Measurements from ENCODE around the gene DTNB. TPM values are rescaled to one million over a fixed set of nuclear protein-coding genes. Genes with fewer than 3 reads are reported as not detected.
"Not testable (repeated sequence)": the region's sequence is repeated elsewhere in the genome, so short reads cannot be mapped to it uniquely, and the experiment has no call there.

DTNB gene
- total RNA-seq, 2 experiments from 2014 or later, result 16.9 to 19.8 TPM

DNA sequence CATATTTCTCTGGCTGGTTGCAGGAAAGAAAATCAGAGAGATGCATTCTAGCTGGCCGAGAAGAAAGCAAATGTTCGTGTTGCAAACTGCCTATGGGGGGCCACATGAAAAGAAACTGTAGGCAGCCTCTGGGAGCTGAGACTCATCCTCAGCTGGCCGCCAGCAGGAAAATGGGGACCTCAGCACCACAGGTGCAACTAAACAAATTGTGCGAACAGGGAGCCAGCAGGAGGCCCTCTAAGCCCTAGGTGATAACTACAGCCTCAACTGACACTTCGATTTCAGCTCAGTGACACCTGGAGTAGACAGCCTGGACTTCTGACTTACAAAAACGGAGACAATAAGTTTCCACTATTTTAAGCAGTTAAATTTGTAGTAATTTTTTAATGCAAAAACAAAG lies 107.3 kb downstream of the DTNB start:
- ChIA-PET POLR2A (interaction anchor here (0.6 kb wide), 1 partner anchor 260 kb away, joined by 3 read pairs; no protein-coding TSS in a partner anchor), CTCF (interaction anchor here (0.5 to 1.6 kb wide), 4 partner anchors 9 to 190 kb away, joined by 3 to 6 read pairs (median 3); no protein-coding TSS in a partner anchor)

DNA sequence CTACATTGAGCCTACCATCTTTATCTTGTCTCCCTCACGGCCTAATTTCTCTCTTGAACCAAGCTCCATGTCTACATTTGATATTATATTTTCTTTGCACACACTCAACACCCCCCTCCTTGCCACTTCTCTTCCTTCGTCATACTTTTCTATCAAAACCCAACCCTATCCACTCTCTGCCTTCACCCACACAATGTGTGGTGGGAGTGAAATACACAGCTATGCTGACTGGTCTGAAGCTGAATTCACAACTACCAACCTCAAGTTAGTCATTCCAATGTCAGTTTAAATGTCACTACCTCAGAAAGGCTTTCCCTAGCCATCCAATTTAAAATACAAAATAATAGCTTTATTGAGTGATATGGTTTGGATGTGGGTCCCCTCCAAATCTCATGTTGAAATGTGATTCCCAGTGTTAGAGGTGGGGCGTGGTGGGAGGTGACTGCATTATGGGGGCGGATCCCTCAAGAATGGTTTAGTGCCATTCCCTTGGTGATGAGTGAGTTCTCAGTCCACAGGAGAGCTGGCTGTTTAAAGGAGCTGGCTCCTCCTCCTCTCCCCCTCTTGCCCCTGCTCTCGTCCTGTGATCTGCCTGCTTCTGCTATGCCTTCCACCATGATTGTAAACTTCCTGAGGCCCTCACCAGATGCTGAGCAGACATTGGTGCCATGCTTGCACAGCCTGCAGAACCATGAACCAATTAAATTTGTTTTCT lies 112.1 kb downstream of the DTNB start:
- ChIA-PET CTCF (interaction anchor here (0.5 to 1.5 kb wide), 4 partner anchors 25 to 219 kb away, joined by 3 to 4 read pairs (median 4); no protein-coding TSS in a partner anchor), POLR2A (interaction anchor here (0.5 to 1.1 kb wide), 6 partner anchors 26 to 265 kb away, joined by 3 to 5 read pairs (median 3); no protein-coding TSS in a partner anchor)

DNA sequence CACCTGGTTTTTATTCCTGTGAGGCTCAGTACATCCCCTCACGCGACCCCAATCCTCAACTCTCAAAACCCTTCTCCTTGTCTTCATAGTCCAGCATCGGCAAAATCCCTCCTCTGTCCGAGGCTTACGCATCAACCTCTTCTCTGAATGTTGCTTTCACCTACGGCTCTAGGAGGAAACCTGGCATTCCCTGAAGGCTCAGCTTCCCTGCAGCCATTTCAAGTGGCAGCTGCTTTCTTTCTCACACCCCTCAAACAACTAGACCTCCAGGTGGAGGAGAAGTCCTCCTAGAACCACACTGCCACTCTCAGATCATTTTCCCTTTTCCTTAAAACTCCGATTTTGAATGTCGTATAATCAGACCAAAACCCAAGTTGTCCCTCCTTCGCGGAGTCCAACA lies 114.2 kb downstream of the DTNB start:
- ChIA-PET CTCF (no interaction called here), POLR2A (no interaction called here)

DNA sequence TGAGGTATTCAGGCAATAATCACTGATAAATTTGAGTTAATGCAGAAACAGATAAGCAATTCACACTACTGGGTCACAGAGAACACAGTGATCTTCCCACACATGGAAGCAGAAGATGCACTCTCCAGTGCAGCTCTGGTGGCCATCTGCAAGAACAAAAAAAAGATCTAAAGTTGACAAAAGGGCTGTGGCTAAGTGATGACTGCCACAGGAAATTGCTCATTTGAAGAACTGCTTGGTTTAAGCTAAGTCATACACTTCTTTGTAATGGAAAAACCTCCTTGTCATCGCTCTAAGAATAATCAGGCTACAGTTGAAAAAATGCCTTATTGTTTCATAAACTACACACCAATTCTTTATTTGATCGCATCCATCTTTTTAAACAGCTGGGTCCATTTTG lies 115.1 kb downstream of the DTNB start:
- CTCF ChIA-PET, result interaction anchor here (1.3 to 2.5 kb wide), 4 partner anchors 9 to 248 kb away, joined by 3 to 6 read pairs (median 4); no protein-coding TSS in a partner anchor

DNA sequence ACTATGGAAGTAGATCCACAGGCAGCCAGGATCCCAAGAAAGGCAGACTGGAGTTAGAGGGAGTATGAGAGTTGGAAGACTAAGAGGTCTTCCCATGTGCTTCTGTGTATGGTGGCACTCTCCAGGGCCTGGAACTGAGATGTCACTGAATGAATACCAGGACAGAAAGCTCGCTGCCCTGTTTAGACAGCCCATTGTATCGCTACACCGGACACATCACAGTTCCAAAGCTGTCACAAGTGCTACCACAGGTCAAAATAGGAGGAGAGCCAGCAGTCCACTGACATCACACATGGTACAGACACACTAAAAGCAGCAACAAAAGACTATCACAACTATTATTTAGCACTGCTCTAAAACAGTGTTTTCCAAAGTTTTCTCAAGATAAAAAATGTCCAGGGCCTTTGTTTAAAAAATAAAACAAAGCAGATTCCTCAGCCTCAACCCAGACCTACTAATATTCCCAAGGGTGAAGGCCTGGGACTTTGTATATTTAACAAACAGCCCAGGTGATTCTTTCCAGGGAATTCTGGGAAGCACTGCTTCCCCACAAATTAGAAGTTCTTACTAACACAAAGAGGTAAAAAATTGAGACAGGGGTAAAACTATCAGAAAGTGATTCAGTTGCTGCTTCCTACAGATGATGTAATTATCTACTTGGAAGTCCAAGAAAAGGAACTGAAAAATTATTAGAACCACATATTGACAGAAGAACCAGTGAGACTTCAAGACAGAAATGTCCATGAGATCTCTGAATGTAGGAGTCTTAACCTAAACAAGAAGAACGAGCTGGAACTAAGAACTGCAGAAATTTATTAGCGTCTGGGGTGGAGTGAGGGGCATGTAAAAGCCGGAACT lies 116.0 kb downstream of the DTNB start:
- POLR2A ChIA-PET, result interaction anchor here (0.8 to 1.1 kb wide), 2 partner anchors 115 to 196 kb away, joined by 3 read pairs; no protein-coding TSS in a partner anchor
- CTCF ChIA-PET, result interaction anchor here (1.3 to 2.5 kb wide), 4 partner anchors 10 to 247 kb away, joined by 3 to 6 read pairs (median 4); no protein-coding TSS in a partner anchor

More for the DNA sequence above, 115.1 kb downstream of the DTNB start:
- POLR2A ChIA-PET, result interaction anchor here (0.8 to 1.1 kb wide), 3 partner anchors 115 to 272 kb away, joined by 3 read pairs; no protein-coding TSS in a partner anchor

DNA sequence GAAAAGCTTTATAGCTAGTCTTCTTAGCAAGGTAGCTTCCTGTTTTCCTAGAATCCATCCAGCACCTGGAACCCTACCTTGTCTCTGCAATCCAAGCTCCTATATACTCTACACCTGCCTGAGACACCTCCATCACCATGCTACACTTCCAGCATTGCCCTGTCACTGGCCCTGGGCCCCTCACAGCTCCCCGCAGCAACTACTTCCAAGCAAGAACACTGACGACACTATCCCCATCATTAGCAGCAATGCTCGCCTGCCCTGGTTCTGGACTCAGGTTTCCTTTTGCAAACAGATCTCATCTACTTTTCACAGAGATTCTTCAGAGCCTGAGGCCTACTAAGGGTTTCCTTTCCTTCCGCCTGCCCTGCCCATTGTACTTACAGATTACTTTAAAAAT lies 121.1 kb downstream of the DTNB start:
- ChIA-PET CTCF (no interaction called here), POLR2A (no interaction called here)

DNA sequence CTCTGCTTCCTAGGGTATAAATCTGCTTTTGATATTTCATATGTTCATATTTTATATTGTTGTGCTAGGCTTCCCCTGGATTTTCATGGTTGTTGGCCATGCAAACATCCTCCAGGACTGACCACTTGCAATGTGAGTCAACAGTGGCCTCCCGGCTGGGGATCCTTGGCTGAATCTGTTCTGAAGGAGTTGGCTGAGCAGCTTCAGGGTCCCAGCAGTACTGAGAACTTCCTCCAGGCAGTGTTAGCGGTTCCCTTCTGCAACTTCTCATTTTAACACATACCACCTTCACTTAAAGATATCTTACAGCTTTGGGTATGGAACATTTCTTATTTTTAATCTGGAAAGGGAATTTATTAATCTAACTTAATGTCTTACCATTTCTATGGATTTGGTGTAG lies 122.1 kb downstream of the DTNB start:
- ChIA-PET CTCF (no interaction called here), POLR2A (no interaction called here)

DNA sequence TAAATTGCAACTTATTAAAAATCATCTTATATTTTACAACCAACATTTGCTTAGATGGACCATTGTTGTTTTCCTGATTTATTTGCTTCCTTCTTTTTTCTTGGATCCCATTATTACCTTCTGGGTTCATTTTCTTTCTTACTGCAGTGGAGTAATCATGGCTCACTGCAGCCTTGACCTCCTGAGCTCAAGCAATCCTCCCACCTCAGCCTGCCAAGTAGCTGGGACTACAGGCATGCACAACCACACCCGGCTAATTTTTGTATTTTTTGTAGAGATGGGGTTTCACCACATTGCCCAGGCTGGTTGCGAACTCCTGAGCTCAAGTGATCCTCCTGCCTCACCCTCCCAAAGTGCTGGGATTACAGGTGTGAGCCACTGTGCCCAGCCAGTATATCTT lies 123.8 kb downstream of the DTNB start:
- POLR2A ChIA-PET, CTCF ChIA-PET: not testable (repeated sequence)

DNA sequence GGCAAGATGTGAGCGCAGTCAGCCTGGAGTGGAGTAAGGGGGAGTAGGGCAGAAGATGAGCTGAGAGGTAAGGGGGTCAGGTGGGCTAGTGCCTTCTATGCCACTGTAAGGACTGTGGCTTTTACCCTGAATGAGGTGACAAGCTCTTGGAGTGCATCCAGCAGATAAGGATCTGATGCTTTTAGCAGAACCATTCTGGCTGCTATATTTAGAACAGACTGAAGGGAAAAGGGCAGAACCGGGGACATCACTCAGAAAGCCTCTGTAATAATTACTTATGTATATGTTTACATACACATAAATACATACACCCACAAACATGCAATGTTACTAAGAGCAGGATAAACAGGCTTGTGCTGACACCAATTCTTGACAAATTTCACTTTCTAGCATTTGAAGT lies 124.8 kb downstream of the DTNB start:
- POLR2A ChIA-PET, result no interaction called here
- CTCF ChIA-PET, result no interaction called here

DNA sequence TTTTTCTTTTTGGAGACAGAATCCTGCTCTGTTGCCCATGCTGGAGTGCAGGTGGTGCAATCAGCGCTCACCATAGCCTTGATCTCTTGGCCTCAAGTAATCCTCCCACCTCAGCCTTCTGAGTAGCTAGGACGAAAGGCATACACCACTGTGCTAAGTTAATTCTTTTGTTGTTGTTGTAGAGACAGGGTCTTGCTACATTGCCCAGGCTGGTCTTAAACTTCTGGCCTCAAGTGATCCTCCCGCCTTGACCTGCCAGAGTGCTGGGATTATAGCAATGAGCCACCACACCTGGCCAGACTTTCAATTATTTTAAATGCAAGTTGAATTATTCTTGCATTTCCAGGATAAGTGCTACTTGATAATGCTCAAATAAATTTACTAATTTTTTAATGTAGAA lies 126.5 kb downstream of the DTNB start:
- POLR2A ChIA-PET, result no interaction called here
- CTCF ChIA-PET, result interaction anchor here (1.1 kb wide), 1 partner anchor 60 kb away, joined by 4 read pairs; no protein-coding TSS in a partner anchor

DNA sequence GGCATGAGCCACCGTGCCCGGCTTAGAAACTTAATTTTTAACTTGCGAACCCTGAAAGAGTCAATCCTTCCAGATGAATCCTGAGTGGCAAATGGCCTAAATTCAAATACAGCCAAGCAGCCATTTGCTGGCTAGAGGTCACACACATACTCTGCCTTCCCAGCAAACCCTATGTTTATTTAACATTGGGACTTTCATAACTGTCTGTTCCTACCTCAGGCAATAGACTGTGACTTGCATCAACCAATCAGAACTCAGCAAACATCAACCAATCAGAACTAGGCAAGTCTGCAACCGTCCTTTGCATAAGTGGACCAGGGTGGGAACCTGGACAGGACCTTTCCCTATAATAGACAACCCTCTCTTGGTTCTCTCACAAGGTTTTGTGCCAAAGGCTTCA lies 127.5 kb downstream of the DTNB start:
- POLR2A ChIA-PET, result no interaction called here
- CTCF ChIA-PET, result interaction anchor here (1.1 kb wide), 1 partner anchor 61 kb away, joined by 4 read pairs; no protein-coding TSS in a partner anchor

DNA sequence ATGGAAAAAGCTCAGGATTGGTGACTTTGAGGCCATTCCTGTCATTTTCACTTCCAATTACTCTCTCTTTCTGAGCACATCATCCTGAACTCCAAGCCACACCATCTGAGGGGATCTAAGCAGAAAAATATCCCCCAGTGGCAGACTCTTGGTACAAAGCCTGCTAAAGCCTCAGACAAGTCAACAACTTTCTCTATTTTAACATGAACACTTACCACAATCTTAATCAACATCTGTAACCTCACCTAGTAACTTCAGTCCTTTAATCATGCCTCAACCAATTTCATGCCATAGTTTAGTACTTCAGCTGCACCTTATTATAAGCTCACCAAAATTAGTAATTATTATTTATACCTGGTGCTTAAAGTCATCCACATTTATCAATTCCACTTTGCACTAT lies 128.9 kb downstream of the DTNB start:
- POLR2A ChIA-PET, result interaction anchor here (0.6 kb wide), 1 partner anchor 214 kb away, joined by 3 read pairs; no protein-coding TSS in a partner anchor
- CTCF ChIA-PET, result no interaction called here

DNA sequence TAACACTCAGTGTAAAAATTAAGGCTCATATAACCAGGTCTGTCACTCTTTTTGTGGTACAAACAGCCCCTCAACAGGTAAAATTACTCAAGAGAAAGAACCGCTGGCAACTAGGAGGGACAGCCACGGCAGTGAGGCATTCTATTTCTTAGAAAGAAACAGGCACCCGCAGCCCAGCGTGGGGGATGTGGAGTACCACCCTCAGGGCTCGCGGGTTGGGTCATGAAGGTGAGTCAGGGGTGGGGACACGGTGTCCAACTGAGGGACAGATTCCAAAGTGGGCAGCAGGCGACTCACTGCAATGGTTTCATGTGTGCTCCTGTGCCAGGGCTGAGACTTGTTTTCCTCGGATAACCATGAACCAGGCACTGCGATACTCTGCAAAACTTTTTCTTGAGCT lies 129.4 kb downstream of the DTNB start:
- ChIA-PET CTCF (no interaction called here), POLR2A (no interaction called here)

DNA sequence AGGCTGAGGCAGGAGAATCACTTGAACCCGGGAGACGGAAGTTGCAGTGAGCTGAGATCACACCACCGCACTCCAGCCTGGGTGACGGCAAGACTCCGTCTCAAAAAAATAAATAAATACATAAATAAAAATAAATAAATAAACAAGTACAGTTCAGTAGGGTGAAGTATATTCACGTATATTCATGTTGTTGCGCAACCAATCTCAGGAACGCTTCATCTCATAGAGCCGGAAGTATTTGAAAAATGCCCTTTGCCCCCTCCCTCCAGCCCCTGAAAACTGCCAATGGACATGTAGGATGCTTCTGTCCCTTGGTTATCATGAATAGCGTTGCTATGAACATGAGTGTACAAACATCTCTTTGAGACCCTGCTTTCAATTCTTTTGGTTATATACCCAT lies 132.0 kb downstream of the DTNB start:
- POLR2A ChIA-PET, result no interaction called here
- CTCF ChIA-PET, result no interaction called here

DNA sequence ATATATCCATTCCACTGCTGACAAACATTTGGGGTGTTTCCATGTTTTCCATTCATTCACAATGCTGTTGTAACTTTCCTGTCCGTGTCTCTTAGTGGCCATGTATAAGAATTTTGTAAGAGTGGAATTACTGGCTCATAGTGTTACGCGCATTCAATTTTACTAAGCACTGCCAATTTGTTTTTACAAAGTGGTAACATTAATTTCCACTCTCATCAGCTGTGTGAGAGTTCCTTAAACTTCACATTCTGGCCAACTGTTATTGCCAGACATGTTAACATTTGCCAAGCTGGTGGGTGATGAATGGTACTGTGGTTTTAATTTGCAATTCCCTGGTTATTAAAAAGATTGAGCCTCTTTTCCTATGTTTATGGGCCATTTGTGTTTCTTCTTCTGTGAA lies 134.2 kb downstream of the DTNB start:
- ChIA-PET CTCF (no interaction called here), POLR2A (no interaction called here)

DNA sequence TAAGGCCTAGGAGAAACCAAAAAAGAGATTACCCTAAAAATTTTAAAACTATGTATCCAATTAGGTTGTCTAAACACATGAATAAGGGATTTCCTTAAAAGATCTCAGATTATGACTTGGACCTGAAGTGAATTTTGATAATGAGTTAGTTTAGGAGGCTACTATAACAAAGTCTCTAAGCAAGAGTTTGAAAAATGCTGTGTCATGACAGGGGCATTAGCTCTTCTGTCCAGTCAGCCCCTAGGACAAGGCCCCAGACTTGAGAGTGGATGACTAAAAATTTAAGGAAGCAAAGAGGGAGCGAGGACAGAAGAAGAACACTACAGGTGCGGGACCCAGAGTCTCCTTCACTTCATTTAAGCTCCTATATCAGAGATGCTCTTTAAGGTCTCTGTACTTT lies 135.9 kb downstream of the DTNB start:
- ChIA-PET POLR2A (no interaction called here), CTCF (interaction anchor here (1.1 kb wide), 1 partner anchor 16 kb away, joined by 3 read pairs; no protein-coding TSS in a partner anchor)

DNA sequence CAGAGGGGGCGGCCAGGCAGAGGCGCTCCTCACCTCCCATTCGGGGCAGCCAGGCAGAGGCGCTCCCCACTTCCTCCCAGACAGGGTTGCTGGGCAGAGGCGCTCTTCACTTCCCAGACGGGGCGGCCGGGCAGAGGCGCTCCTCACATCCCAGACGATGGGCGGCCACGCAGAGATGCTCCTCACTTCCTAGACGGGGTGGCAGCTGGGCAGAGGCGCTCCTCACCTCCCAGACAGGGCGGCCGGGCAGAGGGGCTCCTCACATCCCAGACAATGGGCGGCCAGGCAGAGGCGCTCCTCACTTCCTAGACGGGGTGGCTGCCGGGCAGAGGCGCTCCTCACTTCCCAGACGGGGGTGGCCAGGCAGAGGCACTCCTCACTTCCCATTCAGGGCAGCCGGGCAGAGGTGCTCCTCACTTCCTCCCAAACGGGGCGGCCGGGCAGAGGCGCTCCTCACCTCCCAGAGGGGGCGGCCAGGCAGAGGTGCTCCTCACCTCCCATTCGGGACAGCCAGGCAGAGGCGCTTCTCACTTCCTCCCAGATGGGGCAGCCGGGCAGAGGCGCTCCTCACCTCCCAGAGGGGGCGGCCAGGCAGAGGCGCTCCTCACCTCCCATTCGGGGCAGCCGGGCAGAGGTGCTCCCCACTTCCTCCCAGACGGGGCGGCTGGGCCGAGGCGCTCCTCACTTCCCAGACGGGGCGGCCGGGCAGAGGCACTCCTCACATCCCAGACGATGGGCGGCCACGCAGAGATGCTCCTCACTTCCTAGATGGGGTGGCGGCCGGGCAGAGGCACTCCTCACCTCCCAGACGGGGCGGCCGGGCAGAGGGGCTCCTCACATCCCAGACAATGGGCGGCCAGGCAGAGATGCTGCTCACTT lies 137.7 kb downstream of the DTNB start:
- POLR2A ChIA-PET, CTCF ChIA-PET: not testable (repeated sequence)

DNA sequence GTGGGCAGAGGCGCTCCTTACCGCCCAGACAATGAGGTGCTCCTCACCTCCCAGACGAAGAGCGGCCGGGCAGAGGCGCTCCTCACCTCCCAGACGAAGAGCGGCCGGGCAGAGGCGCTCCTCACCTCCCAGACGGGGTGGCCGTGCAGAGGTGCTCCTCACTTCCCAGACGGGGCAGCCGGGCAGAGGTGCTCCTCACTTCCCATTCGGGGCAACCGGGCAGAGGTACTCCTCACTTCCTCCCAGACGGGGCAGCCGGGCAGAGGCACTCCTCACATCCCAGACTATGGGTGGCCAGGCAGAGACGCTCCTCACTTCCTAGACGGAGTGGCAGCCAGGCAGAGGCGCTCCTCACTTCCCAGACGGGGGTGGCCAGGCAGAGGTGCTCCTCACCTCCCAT lies 138.4 kb downstream of the DTNB start:
- CTCF ChIA-PET, POLR2A ChIA-PET: not testable (repeated sequence)

DNA sequence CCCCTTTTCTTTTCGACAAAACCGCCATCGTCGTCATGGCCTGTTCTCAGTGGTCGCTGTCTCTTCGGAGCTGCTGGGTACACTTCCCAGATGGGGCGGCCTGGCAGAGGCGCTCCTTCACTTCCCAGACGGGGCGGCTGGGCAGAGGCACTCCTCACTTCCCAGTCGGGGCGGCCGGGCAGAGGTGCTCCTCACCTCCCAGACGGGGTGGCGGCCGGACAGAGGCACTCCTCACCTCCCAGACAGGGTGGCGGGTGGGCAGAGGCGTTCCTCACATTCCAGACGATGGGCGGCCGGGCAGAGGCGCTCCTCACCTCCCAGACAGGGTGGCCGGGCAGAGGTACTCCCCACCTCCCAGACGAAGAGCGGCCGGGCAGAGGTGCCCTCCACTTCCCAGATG lies 138.9 kb downstream of the DTNB start:
- CTCF ChIA-PET, result no interaction called here
- POLR2A ChIA-PET, result no interaction called here

DNA sequence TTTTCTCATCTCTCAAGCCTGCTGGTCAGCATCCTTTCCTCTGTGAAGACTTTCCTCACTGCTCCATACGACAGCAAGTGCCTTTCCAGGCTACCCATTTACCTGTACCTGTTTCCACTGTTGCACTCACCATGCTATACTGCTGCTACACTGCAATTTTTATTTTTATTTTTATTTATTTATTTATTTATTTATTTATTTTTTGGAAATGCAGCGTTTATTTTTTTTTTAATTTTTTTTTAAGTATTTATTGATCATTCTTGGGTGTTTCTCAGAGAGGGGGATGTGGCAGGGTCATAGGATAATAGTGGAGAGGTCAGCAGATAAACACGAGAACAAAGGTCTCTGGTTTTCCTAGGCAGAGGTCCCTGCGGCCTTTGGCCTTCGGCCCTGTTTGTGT lies 139.6 kb downstream of the DTNB start:
- POLR2A ChIA-PET, CTCF ChIA-PET: not testable (repeated sequence)
